C1 segment of cervical spinal cord (tissue), 14 donors: ENCODE measurements around the gene RARA.
A peak's percentile ranks its signal among the peaks of the same experiment; 100 is the strongest.
"Not testable (repeated sequence)": the region's sequence is repeated elsewhere in the genome, so short reads cannot be mapped to it uniquely, and the experiment has no call there.

Experiments used
- DNase-seq, 14 donors: peaks; one replicate each; lab custom pipeline; 2025; lab: John Stamatoyannopoulos, UW

RARA gene

GRCh38 chr17:40356990-40357881, 48.3 kb downstream of the RARA start:
- DNase-seq: no peak

GRCh38 chr17:40358323-40359038, 49.5 kb downstream of the RARA start:
- DNase-seq: peak in 13 of 14 donors; percentile 18 to 84 (median 57)

DNA sequence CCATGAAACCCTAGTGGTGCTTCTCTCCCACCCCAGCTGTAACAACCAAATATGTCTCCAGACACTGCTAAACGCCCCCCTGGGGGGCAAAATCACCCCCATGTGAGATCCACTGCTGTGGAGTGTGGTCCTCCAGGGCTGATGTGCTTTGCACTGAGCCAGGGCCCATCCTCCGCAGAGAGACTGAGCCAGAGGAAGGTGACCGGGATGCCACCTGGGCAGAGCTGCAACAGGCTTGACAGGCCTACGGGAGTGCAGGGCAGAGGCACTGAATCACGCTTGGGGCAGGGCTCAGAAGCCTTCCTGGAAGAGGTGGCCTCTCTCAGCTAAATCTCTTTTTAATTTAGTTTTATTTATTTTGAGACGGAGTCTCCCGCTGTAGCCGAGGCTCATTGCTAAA, 51.1 kb downstream of the RARA start:
- no peak for DNase-seq

DNA sequence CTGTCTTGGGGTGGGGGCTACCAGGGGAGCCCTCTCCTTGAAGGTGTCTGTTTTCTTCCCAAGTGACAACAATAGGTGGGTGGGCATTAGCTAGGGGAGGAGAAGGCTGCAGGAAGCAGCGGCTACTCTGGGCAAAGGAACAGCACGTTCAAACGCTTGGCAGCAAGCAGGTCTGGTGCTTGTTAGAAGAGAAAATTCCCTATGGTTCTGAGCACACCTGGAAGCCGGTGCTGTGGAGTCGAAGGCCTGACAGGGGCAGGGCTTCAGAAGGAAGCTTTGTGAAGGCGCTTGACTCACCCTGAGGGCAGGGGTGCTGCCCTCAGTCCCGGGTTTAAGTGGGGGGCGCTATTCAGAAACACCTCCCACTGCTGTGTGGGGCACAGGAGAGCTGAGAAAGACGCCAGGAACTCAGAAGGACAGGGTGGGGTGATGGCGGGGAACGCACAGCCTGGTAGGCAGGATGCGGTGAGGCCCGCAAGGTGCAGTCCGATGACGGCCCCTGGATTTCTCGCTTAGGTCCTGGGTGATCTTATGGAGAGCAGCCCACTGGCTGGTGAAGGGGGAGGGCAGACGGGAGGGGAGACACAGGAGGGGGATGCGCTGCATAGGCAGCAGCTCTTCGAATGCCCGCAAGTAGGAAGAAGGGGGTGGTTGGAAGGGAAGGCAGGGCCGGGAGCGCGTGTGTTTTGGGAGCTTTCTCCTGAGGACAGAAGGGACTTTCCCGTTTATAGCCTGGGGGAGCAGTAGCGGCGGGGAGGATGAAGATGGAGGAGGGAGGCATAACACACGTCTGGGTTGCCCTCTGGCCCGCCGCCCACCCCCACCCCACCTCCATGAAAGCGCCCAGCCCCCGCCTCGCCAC, 52.3 kb downstream of the RARA start:
- DNase-seq: no peak

- no peak for DNase-seq
These were observed 53.1 kb downstream of the RARA start for GRCh38 chr17:40361925-40362695.

GRCh38 chr17:40362696-40363110, 53.7 kb downstream of the RARA start:
- DNase-seq: no peak

GRCh38 chr17:40363111-40363827, 54.3 kb downstream of the RARA start:
- DNase-seq: no peak

GRCh38 chr17:40364121-40364861, 55.3 kb downstream of the RARA start, which contains the start of gene GJD3:
GJD3 (minus strand) TSS chr17:40364737; CDS start chr17:40363815, 922 bp downstream.
- DNase-seq: no peak

DNA sequence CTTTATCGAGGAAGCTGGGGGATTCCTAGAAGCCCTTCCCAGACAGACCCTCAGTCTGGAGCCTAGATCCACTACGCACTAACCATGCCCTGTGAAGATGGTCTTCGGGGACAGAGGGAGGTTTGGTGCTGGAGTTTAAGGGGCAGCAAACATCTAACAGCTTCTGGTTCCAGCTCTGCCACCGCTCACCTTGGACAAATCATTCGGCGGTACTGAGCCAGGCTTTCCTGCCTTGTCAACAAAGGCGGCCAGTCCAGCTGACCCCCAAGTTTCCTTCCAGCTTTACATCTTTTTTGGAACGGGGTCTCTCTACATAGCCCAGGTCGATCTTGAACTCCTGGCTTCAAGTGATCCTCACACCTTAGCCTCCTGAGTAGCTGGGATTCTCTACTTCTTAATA, 55.9 kb downstream of the RARA start:
- no peak for DNase-seq

- no peak for DNase-seq
These were observed 57.3 kb downstream of the RARA start for GRCh38 chr17:40366076-40366860.

GRCh38 chr17:40366861-40367518, 58.0 kb downstream of the RARA start:
- DNase-seq: no peak

- not testable (repeated sequence) for DNase-seq
These were observed 58.7 kb downstream of the RARA start for GRCh38 chr17:40367728-40368127.

DNA sequence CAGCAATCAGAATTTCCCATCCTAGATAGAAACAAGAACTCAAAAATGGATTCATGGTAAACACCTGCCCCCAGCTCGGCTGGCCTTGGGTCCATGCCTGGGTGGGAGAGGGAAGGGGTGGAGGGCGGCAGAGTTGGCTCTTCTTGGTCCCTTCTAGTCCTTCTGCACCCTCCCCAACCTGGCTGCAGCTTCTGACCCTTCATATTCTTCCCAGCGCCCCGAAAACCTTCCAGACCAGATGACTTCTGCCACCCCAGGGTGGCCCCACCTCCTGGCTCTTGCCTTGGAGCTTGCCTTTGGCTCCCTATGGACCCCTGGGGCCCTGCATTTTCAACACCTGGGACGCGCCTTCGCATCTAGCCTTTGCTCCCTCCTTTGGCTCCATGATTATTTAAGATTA, 60.9 kb downstream of the RARA start:
- DNase-seq: no peak

GRCh38 chr17:40371261-40371929, 62.4 kb downstream of the RARA start:
- no peak for DNase-seq

DNA sequence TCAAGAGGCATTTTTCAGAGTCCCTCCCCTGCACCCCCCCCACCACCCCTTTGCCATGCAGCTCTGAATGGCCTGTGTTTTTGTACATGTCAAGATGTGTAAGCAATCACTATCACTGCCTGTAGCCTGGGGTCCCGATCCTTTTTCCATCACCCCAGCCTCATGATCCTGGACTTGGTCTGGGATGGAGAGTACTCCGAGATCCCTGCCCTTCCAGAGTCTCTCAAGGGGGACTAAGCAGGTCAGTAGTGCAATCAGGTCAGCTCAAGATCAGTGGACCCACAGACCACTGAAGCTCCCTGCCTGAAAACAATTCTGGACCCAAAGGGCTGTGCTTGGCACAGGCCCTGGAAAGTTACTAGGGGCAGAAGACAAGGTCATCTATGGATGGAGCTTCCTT, 63.1 kb downstream of the RARA start:
- DNase-seq: no peak

- not testable (repeated sequence) for DNase-seq
These were observed 63.7 kb downstream of the RARA start for GRCh38 chr17:40372644-40373043.

DNA sequence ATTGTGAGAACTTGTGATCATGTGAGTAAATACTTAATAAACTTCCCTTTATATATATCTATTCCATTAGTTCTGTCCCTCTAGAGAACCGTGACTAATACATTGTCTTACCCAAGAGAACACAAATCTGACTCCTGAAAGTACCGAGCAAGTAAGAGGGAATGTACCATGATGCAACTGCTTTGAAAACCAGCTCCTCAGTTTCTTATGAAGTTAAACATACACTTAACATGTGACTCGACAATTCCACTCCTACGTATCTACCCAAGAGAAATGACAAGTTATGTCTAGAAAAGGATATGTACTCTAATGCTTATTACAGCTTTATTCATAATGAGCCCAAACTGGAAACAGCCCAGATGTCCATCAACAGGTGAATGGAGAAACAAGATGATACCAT, 64.3 kb downstream of the RARA start:
- DNase-seq: no peak

DNA sequence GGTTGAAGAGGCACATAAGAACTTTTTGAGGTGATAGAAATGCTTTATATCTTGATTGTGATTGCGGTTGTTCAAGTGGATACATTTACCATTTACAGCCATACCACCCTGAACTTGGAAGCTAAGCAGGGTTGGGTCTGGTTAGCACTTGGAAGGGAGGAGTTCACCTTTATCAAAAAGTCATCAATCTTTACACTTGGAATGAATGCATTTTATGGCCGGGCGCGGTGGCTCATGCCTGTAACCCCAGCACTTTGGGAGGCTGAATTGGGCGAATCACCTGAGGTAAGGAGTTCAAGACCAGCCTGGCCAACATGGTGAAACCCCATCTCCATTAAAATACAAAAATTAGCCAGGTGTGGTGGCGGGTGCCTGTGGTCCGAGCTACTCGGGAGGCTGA, 65.0 kb downstream of the RARA start:
- no peak for DNase-seq
